HepG2 (cell line): ENCODE measurements around the gene TM6SF1. TPM values are rescaled to one million over a fixed set of nuclear protein-coding genes. Genes with fewer than 3 reads are reported as not detected.
"Not testable (repeated sequence)": the region's sequence is repeated elsewhere in the genome, so short reads cannot be mapped to it uniquely, and the experiment has no call there.

Experiments
- ATAC-seq: fragments of 200-7000 bp; cut with Tn5 transposase; 3 replicates; pipeline ENCODE4 v1.9.1; 2020; ENCODE audit warnings: mild to moderate bottlenecking, moderate library complexity
- BruUV-seq: library from RNA; stranded (reverse); fragments of 400-500 nt; replicated peaks from 2 replicates; lab custom pipeline; 2021; lab: Mats Ljungman, UMichigan
- CTCF ChIA-PET: fragments of 300-600 bp; formaldehyde crosslinking; extraction: SDS; loops from one replicate; lab custom pipeline; 2021; ENCODE audit warnings: low total read pairs, inconsistent platforms, low intra/inter-chr PET ratio; lab: Yijun Ruan, JAX
- POLR2A ChIA-PET: fragments of 350-600 bp; sonication (Branson Sonifier 250); formaldehyde crosslinking; loops from one replicate; lab custom pipeline; 2020; ENCODE audit warnings: antibody characterized with exemption, inconsistent platforms; lab: Yijun Ruan, JAX
- DNase-seq: peaks from one replicate; pipeline ENCODE4 v3.0.0-alpha.2; 2015; ENCODE audit warnings: low spot score
- FAIRE-seq: peaks from 3 replicates; lab custom pipeline; 2011; peaks lifted over from hg19 to GRCh38; lab: Jason Lieb, UNC
- H2AFZ ChIP-seq: one replicate; pipeline ENCODE4 v1.6.1; 2011; ENCODE audit warnings: low read length, inconsistent platforms
- H3K27ac ChIP-seq: fragments of 300-600 bp; 3 replicates; pipeline ENCODE4 v1.8.0; 2011; ENCODE audit warnings: mixed run types, mild to moderate bottlenecking, mixed read lengths, low read length, inconsistent platforms; ENCODE audit not compliant: insufficient read depth; ENCODE audit errors: extremely low read length
- H3K27me3 ChIP-seq, 2 experiments: fragments of 200-600 bp in 1 of 2; 2 replicates in 1 of 2; 3 replicates in 1 of 2; pipeline versions ENCODE4 v1.6.0 to v1.8.0; 2011; ENCODE audit warnings: low read length in 2 of 2, mild to moderate bottlenecking in 2 of 2, moderate library complexity in 2 of 2, inconsistent platforms in 1 of 2; ENCODE audit not compliant: insufficient read depth in 2 of 2, control insufficient read depth in 1 of 2
- H3K36me3 ChIP-seq, 2 experiments: fragments of 200-600 bp in 1 of 2; replicated peaks in 1 of 2; 2 replicates in 1 of 2; 3 replicates in 1 of 2; pipeline versions ENCODE4 v1.5.1 to v1.8.0; 2011; ENCODE audit warnings: low read length in 2 of 2, inconsistent platforms in 1 of 2; ENCODE audit not compliant: insufficient read depth in 2 of 2, control insufficient read depth in 1 of 2
- H3K4me1 ChIP-seq: 2 replicates; pipeline ENCODE4 v1.5.1; 2012; ENCODE audit warnings: low read length, inconsistent platforms; ENCODE audit not compliant: insufficient read depth
- H3K4me2 ChIP-seq: 2 replicates; pipeline ENCODE4 v1.6.0; 2011; ENCODE audit warnings: low read depth, low read length, inconsistent platforms
- H3K4me3 ChIP-seq, 3 experiments: fragments of 200-600 bp in 1 of 3; sonication (generic), shearing (Covaris generic) in 1 of 3; replicated peaks in 1 of 3; 2 replicates each; pipeline ENCODE4 v1.5.1; 2011 to 2016; ENCODE audit warnings: low read length in 3 of 3, inconsistent platforms in 2 of 3, low read depth in 2 of 3, mild to moderate bottlenecking in 2 of 3, control low read depth in 1 of 3, mixed read lengths in 1 of 3; ENCODE audit not compliant: insufficient read depth in 1 of 3
- H3K79me2 ChIP-seq: one replicate; pipeline ENCODE4 v1.6.1; 2011; ENCODE audit warnings: low read length, inconsistent platforms; ENCODE audit not compliant: insufficient read depth
- H3K9ac ChIP-seq: 2 replicates; pipeline ENCODE4 v1.6.0; 2011; ENCODE audit warnings: mild to moderate bottlenecking, low read depth, low read length, inconsistent platforms; ENCODE audit not compliant: insufficient read depth
- H3K9me3 ChIP-seq: 2 replicates; pipeline ENCODE4 v1.5.1; 2012; ENCODE audit warnings: mild to moderate bottlenecking, low read length
- H4K20me1 ChIP-seq: 2 replicates; pipeline ENCODE4 v1.6.0; 2011; ENCODE audit warnings: inconsistent platforms, mild to moderate bottlenecking, low read length, moderate library complexity; ENCODE audit not compliant: insufficient read depth
- MTA3 ChIP-seq: sonication (generic); formaldehyde crosslinking; IDR thresholded peaks from 2 replicates; pipeline ENCODE4 v1.4.0; 2020; ENCODE audit warnings: missing genetic modification reagents
- POGK ChIP-seq: sonication (generic); formaldehyde crosslinking; conservative IDR thresholded peaks from 2 replicates; pipeline ENCODE4 v1.8.0; 2022; ENCODE audit warnings: mild to moderate bottlenecking, moderate library complexity, missing genetic modification reagents
- ZNF180 ChIP-seq: sonication (generic); formaldehyde crosslinking; IDR thresholded peaks from 2 replicates; pipeline ENCODE4 v1.4.0; 2020; ENCODE audit warnings: low read depth, missing genetic modification reagents, borderline replicate concordance
- ZNF773 ChIP-seq: sonication (generic); formaldehyde crosslinking; IDR thresholded peaks from 2 replicates; pipeline ENCODE4 v1.4.0; 2020; ENCODE audit warnings: missing genetic modification reagents, borderline replicate concordance
- ZNF782 ChIP-seq: sonication (generic); formaldehyde crosslinking; IDR thresholded peaks from 2 replicates; pipeline ENCODE4 v1.4.0; 2020; ENCODE audit warnings: missing genetic modification reagents, mild to moderate bottlenecking, borderline replicate concordance
- WGBS: methylation state at CpG from one replicate; pipeline ENCODE4 v1.1.6; 2017; ENCODE audit warnings: low lambda C conversion rate; 5-methylcytosine and 5-hydroxymethylcytosine counted together
- in situ Hi-C: cut with HindIII; loops from 2 replicates; pipeline ENCODE4 v1.10.0; 2017; ENCODE audit warnings: low pct_unique_long_range_greater_than_20kb; ENCODE audit not compliant: extremely low pct_ligation_motif_present
- intact Hi-C: fragments of 100-400 bp; cut with micrococcal nuclease; formaldehyde crosslinking; loops from one replicate; pipeline ENCODE4 v1.10.0; 2022; ENCODE audit not compliant: unreplicated experiment
- polyA plus RNA-seq, 8 experiments: library from polyadenylated mRNA; depleted of rRNA in 3 of 8; stranded (reverse) in 7 of 8; unstranded in 1 of 8; fragments of >200 nt; fragmentation: Illumina TruSeq in 4 of 8; extraction: Trizol in 4 of 8; gene quantifications; 2 replicates each; pipeline versions ENCODE4 v1.2.1 to v1.2.3, GENCODE V29; 2011 to 2016; ENCODE audit warnings: low read depth in 4 of 8, missing spikeins in 1 of 8, mixed read lengths in 1 of 8; ENCODE audit not compliant: insufficient read depth in 1 of 8
- total RNA-seq, 5 experiments: library from RNA; depleted of rRNA; stranded (reverse); fragments of >200 nt; fragmentation: Illumina TruSeq; extraction: Trizol; gene quantifications; 2 replicates each; pipeline ENCODE4 v1.2.3, GENCODE V29; 2016; ENCODE audit warnings: low read depth in 1 of 5
- TF ChIP-seq, protein P1 (sequence below): fragments of 450-650 bp; IDR thresholded peaks from 2 replicates; pipeline ENCODE4 v1.6.1; 2017
- TF ChIP-seq, protein P2 (sequence below): sonication (generic); formaldehyde crosslinking; IDR thresholded peaks from 2 replicates; pipeline ENCODE4 v1.5.1; 2020; ENCODE audit warnings: mild to moderate bottlenecking, missing genetic modification reagents, moderate library complexity

The TM6SF1 gene
- total and polyA plus RNA-seq, 2 of the 13 experiments (the other 11 are each of a cell fraction or from before 2014, with no cell fraction given), result not detected

GRCh38 chr15:83085864-83086552 lies 21.4 kb upstream of the TM6SF1 start:
- FAIRE-seq, intact Hi-C loops, BruUV-seq, H3K4me2 ChIP-seq, H3K27me3 ChIP-seq, in situ Hi-C loops, DNase-seq, H3K27ac ChIP-seq, H3K79me2 ChIP-seq, H3K4me3 ChIP-seq, H3K4me1 ChIP-seq, H3K9ac ChIP-seq, H4K20me1 ChIP-seq, CTCF ChIA-PET, H3K9me3 ChIP-seq, H3K36me3 ChIP-seq, POLR2A ChIA-PET, H2AFZ ChIP-seq, ATAC-seq: not testable (repeated sequence)
- WGBS, result 53% methylated on average over 8 of the region's 8 CpGs

GRCh38 chr15:83087576-83087975 lies 19.9 kb upstream of the TM6SF1 start:
- no TSS peak for BruUV-seq
- no peak for FAIRE-seq

More at GRCh38 chr15:83087576-83087975, 19.9 kb upstream of the TM6SF1 start:
- Histone ChIP-seq H3K4me3 (no peak overlapping the region), H3K79me2 (no peaks in the 10 kb centered on the region), H2AFZ (no peak overlapping the region), H3K4me1 (no peaks in the 10 kb centered on the region), H4K20me1 (no peaks in the 10 kb centered on the region), H3K36me3 (no peaks in the 10 kb centered on the region), H3K9me3 (no peaks in the 10 kb centered on the region), H3K4me2 (no peak overlapping the region), H3K27ac (no peak overlapping the region), H3K27me3 (peaks cover 0 to 10% of the 10 kb centered on the region in 2 experiments; a peak in 2 of 5 replicates), H3K9ac (no peak overlapping the region)
- CTCF ChIA-PET, result no interaction called here
- POLR2A ChIA-PET, result no interaction called here
- TF ChIP-seq MTA3 (CRISPR knock-in tag) (no peak), ZNF180 (CRISPR knock-in tag) (no peak), ZNF782 (CRISPR knock-in tag) (no peak), ZNF773 (CRISPR knock-in tag) (no peak), POGK (CRISPR knock-in tag) (no peak)
- TF ChIP-seq, protein P1, sequence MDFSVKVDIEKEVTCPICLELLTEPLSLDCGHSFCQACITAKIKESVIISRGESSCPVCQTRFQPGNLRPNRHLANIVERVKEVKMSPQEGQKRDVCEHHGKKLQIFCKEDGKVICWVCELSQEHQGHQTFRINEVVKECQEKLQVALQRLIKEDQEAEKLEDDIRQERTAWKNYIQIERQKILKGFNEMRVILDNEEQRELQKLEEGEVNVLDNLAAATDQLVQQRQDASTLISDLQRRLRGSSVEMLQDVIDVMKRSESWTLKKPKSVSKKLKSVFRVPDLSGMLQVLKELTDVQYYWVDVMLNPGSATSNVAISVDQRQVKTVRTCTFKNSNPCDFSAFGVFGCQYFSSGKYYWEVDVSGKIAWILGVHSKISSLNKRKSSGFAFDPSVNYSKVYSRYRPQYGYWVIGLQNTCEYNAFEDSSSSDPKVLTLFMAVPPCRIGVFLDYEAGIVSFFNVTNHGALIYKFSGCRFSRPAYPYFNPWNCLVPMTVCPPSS, result no peak
- TF ChIP-seq, protein P2, sequence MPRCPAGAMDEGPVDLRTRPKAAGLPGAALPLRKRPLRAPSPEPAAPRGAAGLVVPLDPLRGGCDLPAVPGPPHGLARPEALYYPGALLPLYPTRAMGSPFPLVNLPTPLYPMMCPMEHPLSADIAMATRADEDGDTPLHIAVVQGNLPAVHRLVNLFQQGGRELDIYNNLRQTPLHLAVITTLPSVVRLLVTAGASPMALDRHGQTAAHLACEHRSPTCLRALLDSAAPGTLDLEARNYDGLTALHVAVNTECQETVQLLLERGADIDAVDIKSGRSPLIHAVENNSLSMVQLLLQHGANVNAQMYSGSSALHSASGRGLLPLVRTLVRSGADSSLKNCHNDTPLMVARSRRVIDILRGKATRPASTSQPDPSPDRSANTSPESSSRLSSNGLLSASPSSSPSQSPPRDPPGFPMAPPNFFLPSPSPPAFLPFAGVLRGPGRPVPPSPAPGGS, result no peak
- intact Hi-C loops (no loop called here), in situ Hi-C loops (no loop called here)
- ATAC-seq (no peak), DNase-seq (no peak)
- WGBS, result 33% methylated on average over 2 of the region's 2 CpGs
